ENCODE results near the gene MT1H.

DNA sequence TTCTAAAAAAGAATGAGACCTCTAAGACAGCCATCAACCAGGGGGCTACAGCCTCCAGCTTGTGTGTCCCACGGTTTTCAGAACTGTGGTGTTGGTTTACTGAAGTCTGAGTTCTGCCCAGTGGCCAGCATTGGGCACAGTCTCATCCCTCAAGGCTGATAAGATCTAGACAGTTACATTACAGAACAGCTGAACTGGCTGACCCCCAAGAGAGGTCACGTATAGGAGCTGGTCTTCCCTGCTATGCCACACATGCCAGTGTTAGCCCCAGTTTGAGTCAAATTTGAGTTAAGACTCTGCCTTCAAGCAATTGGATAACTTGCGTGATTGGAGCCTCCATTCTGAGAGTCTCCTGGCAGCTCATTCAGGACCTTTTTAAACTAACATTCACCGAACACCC is 45.5 kb downstream of the MT1H start:
- TF ChIP-seq, protein P1, sequence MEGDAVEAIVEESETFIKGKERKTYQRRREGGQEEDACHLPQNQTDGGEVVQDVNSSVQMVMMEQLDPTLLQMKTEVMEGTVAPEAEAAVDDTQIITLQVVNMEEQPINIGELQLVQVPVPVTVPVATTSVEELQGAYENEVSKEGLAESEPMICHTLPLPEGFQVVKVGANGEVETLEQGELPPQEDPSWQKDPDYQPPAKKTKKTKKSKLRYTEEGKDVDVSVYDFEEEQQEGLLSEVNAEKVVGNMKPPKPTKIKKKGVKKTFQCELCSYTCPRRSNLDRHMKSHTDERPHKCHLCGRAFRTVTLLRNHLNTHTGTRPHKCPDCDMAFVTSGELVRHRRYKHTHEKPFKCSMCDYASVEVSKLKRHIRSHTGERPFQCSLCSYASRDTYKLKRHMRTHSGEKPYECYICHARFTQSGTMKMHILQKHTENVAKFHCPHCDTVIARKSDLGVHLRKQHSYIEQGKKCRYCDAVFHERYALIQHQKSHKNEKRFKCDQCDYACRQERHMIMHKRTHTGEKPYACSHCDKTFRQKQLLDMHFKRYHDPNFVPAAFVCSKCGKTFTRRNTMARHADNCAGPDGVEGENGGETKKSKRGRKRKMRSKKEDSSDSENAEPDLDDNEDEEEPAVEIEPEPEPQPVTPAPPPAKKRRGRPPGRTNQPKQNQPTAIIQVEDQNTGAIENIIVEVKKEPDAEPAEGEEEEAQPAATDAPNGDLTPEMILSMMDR (IDR thresholded peaks at IDR 0.05) = no peak
- TF ChIP-seq ZFX (IDR thresholded peaks at IDR 0.05; ENCODE audit: borderline replicate concordance) = no peak
